Panc1 (cell line): ENCODE results near the gene NMRAL1. TPM values are rescaled to one million over a fixed set of nuclear protein-coding genes. Genes with fewer than 3 reads are reported as not detected.

Experiments used
- ATAC-seq: fragments of 200-7000 bp; cut with Tn5 transposase; 2 replicates; pipeline ENCODE4 v1.9.1; 2020; ENCODE audit warnings: mild to moderate bottlenecking, moderate library complexity
- BruUV-seq: library from RNA; stranded (reverse); fragments of 400-500 nt; replicated peaks from 2 replicates; lab custom pipeline; 2021; lab: Mats Ljungman, UMichigan
- CTCF ChIA-PET: fragments of 300-600 bp; sonication (Branson Sonifier 250); formaldehyde crosslinking; loops from one replicate; lab custom pipeline; 2022; ENCODE audit warnings: antibody characterized with exemption; lab: Charles Lee
- POLR2A ChIA-PET: fragments of 300-600 bp; sonication (Branson Sonifier 250); formaldehyde crosslinking; loops from one replicate; lab custom pipeline; 2022; ENCODE audit warnings: antibody characterized with exemption; lab: Charles Lee
- DNase-seq: peaks from one replicate; pipeline ENCODE4 v3.0.0-alpha.2; 2010; ENCODE audit warnings: low read depth, low spot score
- H3K27ac ChIP-seq: 2 replicates; pipeline ENCODE4 v1.5.1; 2011; ENCODE audit warnings: mild to moderate bottlenecking, low read length, inconsistent platforms
- H3K27me3 ChIP-seq: fragments of 200-500 bp; sonication (Bioruptor generic); 2 replicates; pipeline ENCODE4 v1.6.0; 2014; ENCODE audit warnings: low read length, inconsistent platforms; ENCODE audit not compliant: control insufficient read depth, insufficient read depth
- H3K36me3 ChIP-seq: fragments of 200-500 bp; sonication (Bioruptor generic); 2 replicates; pipeline ENCODE4 v1.5.1; 2014; ENCODE audit warnings: inconsistent platforms, mild to moderate bottlenecking, low read length, moderate library complexity; ENCODE audit not compliant: control insufficient read depth, insufficient read depth
- H3K4me1 ChIP-seq: 2 replicates; pipeline ENCODE4 v1.5.1; 2011; ENCODE audit warnings: inconsistent platforms, mild to moderate bottlenecking, low read length, moderate library complexity; ENCODE audit not compliant: control insufficient read depth, insufficient read depth
- H3K4me3 ChIP-seq, 2 experiments: 2 replicates each; pipeline ENCODE4 v1.5.1; 2011 to 2012; ENCODE audit warnings: low read depth in 2 of 2, low read length in 2 of 2, mild to moderate bottlenecking in 2 of 2, inconsistent platforms in 1 of 2, moderate library complexity in 1 of 2
- H3K9me3 ChIP-seq: fragments of 200-500 bp; sonication (Bioruptor generic); 2 replicates; pipeline ENCODE4 v1.5.1; 2014; ENCODE audit warnings: low read depth, mild to moderate bottlenecking, inconsistent platforms, low read length, moderate library complexity; ENCODE audit not compliant: control insufficient read depth, insufficient read depth
- CTCF ChIP-seq: fragments of 450-650 bp; IDR thresholded peaks from 2 replicates; pipeline ENCODE4 v1.5.1; 2017; ENCODE audit warnings: mild to moderate bottlenecking
- POLR2AphosphoS5 ChIP-seq: IDR thresholded peaks from 2 replicates; pipeline ENCODE4 v1.6.1; 2012; ENCODE audit warnings: mild to moderate bottlenecking, low read depth, low read length, moderate library complexity
- SIN3A ChIP-seq: IDR thresholded peaks from 2 replicates; pipeline ENCODE4 v1.6.1; 2012; ENCODE audit warnings: low read depth, mild to moderate bottlenecking, low read length, moderate library complexity, borderline replicate concordance; ENCODE audit not compliant: insufficient read depth
- TCF7L2 ChIP-seq: IDR thresholded peaks from 2 replicates; pipeline ENCODE4 v1.6.1; 2011; ENCODE audit warnings: mild to moderate bottlenecking, low read depth, low read length, inconsistent platforms
- in situ Hi-C: cut with HindIII; loops from 2 replicates; pipeline ENCODE4 v1.10.0; 2016; ENCODE audit warnings: low sequenced_read_pairs, low pct_unique_long_range_greater_than_20kb
- intact Hi-C: fragments of 100-400 bp; cut with micrococcal nuclease; formaldehyde crosslinking; loops from one replicate; pipeline ENCODE4 v1.10.0; 2022; ENCODE audit not compliant: unreplicated experiment
- total RNA-seq: library from RNA; stranded (reverse); gene quantifications from one replicate; pipeline ENCODE4 v1.2.1, GENCODE V29; 2021; ENCODE audit not compliant: unreplicated experiment
- TF ChIP-seq, protein P1 (sequence below), 2 experiments: IDR thresholded peaks; 2 replicates each; pipeline ENCODE4 v1.6.1; 2011 to 2012; ENCODE audit warnings: low read depth in 2 of 2, control low read depth in 1 of 2, low read length in 1 of 2, mild to moderate bottlenecking in 1 of 2, moderate library complexity in 1 of 2; ENCODE audit not compliant: insufficient read depth in 1 of 2

Gene NMRAL1
- total RNA-seq, 1 experiment from 2014 or later, result 109 TPM

- DNase-seq (no peak), ATAC-seq (no peak)
- Histone ChIP-seq H3K4me1 (no peaks in the 10 kb centered on the region), H3K27me3 (no peaks in the 10 kb centered on the region), H3K27ac (no peak overlapping the region), H3K36me3 (no peaks in the 10 kb centered on the region), H3K4me3 (no peak overlapping the region), H3K9me3 (no peaks in the 10 kb centered on the region)
- ChIA-PET CTCF (no interaction called here), POLR2A (no interaction called here)
- TF ChIP-seq, protein P1, sequence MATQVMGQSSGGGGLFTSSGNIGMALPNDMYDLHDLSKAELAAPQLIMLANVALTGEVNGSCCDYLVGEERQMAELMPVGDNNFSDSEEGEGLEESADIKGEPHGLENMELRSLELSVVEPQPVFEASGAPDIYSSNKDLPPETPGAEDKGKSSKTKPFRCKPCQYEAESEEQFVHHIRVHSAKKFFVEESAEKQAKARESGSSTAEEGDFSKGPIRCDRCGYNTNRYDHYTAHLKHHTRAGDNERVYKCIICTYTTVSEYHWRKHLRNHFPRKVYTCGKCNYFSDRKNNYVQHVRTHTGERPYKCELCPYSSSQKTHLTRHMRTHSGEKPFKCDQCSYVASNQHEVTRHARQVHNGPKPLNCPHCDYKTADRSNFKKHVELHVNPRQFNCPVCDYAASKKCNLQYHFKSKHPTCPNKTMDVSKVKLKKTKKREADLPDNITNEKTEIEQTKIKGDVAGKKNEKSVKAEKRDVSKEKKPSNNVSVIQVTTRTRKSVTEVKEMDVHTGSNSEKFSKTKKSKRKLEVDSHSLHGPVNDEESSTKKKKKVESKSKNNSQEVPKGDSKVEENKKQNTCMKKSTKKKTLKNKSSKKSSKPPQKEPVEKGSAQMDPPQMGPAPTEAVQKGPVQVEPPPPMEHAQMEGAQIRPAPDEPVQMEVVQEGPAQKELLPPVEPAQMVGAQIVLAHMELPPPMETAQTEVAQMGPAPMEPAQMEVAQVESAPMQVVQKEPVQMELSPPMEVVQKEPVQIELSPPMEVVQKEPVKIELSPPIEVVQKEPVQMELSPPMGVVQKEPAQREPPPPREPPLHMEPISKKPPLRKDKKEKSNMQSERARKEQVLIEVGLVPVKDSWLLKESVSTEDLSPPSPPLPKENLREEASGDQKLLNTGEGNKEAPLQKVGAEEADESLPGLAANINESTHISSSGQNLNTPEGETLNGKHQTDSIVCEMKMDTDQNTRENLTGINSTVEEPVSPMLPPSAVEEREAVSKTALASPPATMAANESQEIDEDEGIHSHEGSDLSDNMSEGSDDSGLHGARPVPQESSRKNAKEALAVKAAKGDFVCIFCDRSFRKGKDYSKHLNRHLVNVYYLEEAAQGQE (IDR thresholded peaks at IDR 0.05; ENCODE audit: insufficient read depth in 1 of 2, low read depth in 2 of 2, low read length in 1 of 2), result no peak
- TF ChIP-seq CTCF (no peak), TCF7L2 (no peak), SIN3A (no peak), POLR2AphosphoS5 (no peak)
- no TSS peak for BruUV-seq
- in situ Hi-C loops (no loop called here), intact Hi-C loops (loop anchor here (5.0 kb wide), 1 partner anchor 68 kb away; no protein-coding TSS in a partner anchor)
These were observed 45.0 kb upstream of the NMRAL1 start for GRCh38 chr16:4519274-4520058.

- BruUV-seq, result no TSS peak
- in situ Hi-C loops (no loop called here), intact Hi-C loops (loop anchor here (5.0 kb wide), 1 partner anchor 69 kb away; no protein-coding TSS in a partner anchor)
- Histone ChIP-seq H3K9me3 (no peaks in the 10 kb centered on the region), H3K4me1 (no peaks in the 10 kb centered on the region), H3K27ac (no peak overlapping the region), H3K36me3 (no peaks in the 10 kb centered on the region), H3K27me3 (no peaks in the 10 kb centered on the region), H3K4me3 (no peak overlapping the region)
- CTCF ChIA-PET, result no interaction called here
- ATAC-seq, result peak; percentile 73
- POLR2A ChIA-PET, result no interaction called here
- TF ChIP-seq CTCF, result peak; percentile 86
- no peak for TF ChIP-seq TCF7L2
- no peak for DNase-seq
These were observed 43.6 kb upstream of the NMRAL1 start for GRCh38 chr16:4517812-4518680.
